Muscle layer of colon (tissue), 2 donors: ENCODE data around the gene CBX6.

Experiments used
- H3K27ac ChIP-seq: one replicate; pipeline ENCODE4 v1.7.0; 2013; ENCODE audit warnings: low read depth, mild to moderate bottlenecking, low read length, moderate library complexity
- H3K27me3 ChIP-seq, 2 donors: one replicate each; pipeline ENCODE4 v1.7.0; 2013; ENCODE audit warnings: low read length in 2 of 2, mild to moderate bottlenecking in 2 of 2; ENCODE audit not compliant: insufficient read depth in 2 of 2, control insufficient read depth in 1 of 2
- H3K36me3 ChIP-seq: one replicate; pipeline ENCODE4 v1.7.0; 2013; ENCODE audit warnings: mild to moderate bottlenecking, low read length; ENCODE audit not compliant: insufficient read depth
- H3K4me1 ChIP-seq: one replicate; pipeline ENCODE4 v1.7.0; 2013; ENCODE audit warnings: mild to moderate bottlenecking, low read length; ENCODE audit not compliant: insufficient read depth
- H3K4me3 ChIP-seq, 2 donors: one replicate each; pipeline ENCODE4 v1.7.0; 2013; ENCODE audit warnings: low read length in 2 of 2, low read depth in 1 of 2, mild to moderate bottlenecking in 1 of 2, moderate library complexity in 1 of 2
- H3K9ac ChIP-seq: one replicate; pipeline ENCODE4 v1.7.0; 2013; ENCODE audit warnings: low read length
- H3K9me3 ChIP-seq: one replicate; pipeline ENCODE4 v1.7.0; 2013; ENCODE audit warnings: mild to moderate bottlenecking, low read length
- donor health status: abdominal sarcoma.
- donor health status: Adenocarcinoma of cecum.

The CBX6 gene

GRCh38 chr22:38865201-38866023 is 6.6 kb downstream of the CBX6 start:
- H3K4me1 ChIP-seq = peaks cover 73% of the 10 kb centered on the region
- H3K27me3 ChIP-seq = no peaks in the 10 kb centered on the region
- peaks cover 34% of the 10 kb centered on the region for H3K36me3 ChIP-seq
- no peaks in the 10 kb centered on the region for H3K9me3 ChIP-seq
- no peak overlapping the region for H3K27ac ChIP-seq
- no peak overlapping the region for H3K9ac ChIP-seq
- no peak overlapping the region for H3K4me3 ChIP-seq

DNA sequence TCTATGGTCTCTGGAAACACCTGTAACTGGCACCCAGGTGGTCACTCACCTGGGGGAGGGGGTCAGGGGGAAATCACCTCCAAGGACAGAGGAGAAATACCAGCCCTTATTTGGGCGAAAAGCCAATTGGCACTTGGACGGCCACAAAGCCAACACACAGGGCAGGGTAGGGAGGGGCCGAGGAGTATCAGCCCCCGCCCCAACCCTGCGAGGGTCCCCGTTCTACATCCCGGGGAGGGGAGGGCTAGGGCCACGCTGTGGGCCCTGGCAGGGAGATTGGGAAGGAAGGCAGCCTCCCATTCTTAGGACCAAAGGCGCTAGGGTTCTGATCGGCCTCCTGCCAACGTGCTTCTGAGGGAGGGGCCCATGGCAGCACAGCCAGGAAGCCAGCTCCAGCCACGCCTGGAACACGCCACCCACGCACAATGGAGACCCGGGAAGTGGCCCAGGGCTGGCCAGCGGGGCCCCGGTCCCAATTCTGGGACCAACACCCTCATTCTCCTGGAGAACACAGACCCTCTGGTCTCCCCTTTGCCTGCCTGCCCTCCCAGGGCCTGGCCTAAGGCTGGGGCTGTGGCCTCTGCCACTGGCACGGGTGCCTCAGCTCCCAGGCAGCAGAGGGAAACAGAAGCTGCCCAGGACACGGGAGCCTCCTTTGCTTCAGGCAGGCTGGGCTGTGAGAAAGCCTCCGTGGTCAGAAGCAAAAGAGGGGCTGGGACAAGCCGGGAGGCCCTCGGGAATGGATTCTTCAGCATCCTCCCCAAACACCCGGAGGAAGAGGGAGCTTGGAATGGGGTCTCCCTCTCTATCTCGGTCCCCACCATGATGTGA is 7.4 kb downstream of the CBX6 start:
- Histone ChIP-seq H3K9me3 (no peaks in the 10 kb centered on the region), H3K27me3 (no peaks in the 10 kb centered on the region), H3K4me1 (peaks cover 65% of the 10 kb centered on the region), H3K27ac (peak overlapping the region; percentile 40), H3K4me3 (no peak overlapping the region), H3K9ac (no peak overlapping the region), H3K36me3 (peaks cover 30% of the 10 kb centered on the region)

- H3K36me3 ChIP-seq = peaks cover 28% of the 10 kb centered on the region
- H3K4me3 ChIP-seq = no peak overlapping the region
- H3K9me3 ChIP-seq = no peaks in the 10 kb centered on the region
- H3K9ac ChIP-seq = no peak overlapping the region
- H3K27ac ChIP-seq = peak overlapping the region; percentile 40
- H3K4me1 ChIP-seq = peaks cover 56% of the 10 kb centered on the region
- no peaks in the 10 kb centered on the region for H3K27me3 ChIP-seq
Observed at GRCh38 chr22:38863531-38864131, 8.4 kb downstream of the CBX6 start.

- Histone ChIP-seq H3K9ac (no peak overlapping the region), H3K4me3 (no peak overlapping the region), H3K4me1 (peaks cover 46% of the 10 kb centered on the region), H3K27me3 (no peaks in the 10 kb centered on the region), H3K27ac (peak overlapping the region; percentile 4), H3K9me3 (no peaks in the 10 kb centered on the region), H3K36me3 (peaks cover 18% of the 10 kb centered on the region)
Observed at GRCh38 chr22:38862375-38863329, 9.4 kb downstream of the CBX6 start.

DNA sequence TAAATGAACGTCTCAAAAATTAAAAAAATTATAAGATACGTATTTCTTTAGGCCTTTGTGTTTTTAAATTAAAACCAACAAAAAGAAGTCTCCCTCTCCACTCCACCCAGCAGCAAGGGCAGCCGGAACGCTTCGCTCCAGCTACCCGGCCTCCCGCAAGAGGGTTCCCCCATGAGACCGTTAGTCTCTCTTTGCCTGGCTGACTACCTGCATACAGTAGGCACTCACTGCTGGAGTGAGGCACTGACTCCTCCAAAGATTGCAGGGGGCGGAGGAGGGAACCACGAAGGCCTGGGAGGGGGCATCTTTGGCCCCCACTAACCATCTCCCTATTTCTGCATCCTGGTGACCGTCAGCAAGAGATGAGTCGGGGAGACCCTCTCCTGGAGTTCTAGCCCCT is 10.1 kb downstream of the CBX6 start:
- Histone ChIP-seq H3K27me3 (no peaks in the 10 kb centered on the region), H3K4me1 (peaks cover 45% of the 10 kb centered on the region), H3K9ac (no peak overlapping the region), H3K27ac (peak overlapping the region; percentile 53), H3K36me3 (peaks cover 13% of the 10 kb centered on the region), H3K4me3 (no peak overlapping the region), H3K9me3 (no peaks in the 10 kb centered on the region)

- no peak overlapping the region for H3K9ac ChIP-seq
- no peak overlapping the region for H3K27ac ChIP-seq
- peaks cover 45% of the 10 kb centered on the region for H3K4me1 ChIP-seq
Observed at GRCh38 chr22:38861170-38861876, 10.7 kb downstream of the CBX6 start.

DNA sequence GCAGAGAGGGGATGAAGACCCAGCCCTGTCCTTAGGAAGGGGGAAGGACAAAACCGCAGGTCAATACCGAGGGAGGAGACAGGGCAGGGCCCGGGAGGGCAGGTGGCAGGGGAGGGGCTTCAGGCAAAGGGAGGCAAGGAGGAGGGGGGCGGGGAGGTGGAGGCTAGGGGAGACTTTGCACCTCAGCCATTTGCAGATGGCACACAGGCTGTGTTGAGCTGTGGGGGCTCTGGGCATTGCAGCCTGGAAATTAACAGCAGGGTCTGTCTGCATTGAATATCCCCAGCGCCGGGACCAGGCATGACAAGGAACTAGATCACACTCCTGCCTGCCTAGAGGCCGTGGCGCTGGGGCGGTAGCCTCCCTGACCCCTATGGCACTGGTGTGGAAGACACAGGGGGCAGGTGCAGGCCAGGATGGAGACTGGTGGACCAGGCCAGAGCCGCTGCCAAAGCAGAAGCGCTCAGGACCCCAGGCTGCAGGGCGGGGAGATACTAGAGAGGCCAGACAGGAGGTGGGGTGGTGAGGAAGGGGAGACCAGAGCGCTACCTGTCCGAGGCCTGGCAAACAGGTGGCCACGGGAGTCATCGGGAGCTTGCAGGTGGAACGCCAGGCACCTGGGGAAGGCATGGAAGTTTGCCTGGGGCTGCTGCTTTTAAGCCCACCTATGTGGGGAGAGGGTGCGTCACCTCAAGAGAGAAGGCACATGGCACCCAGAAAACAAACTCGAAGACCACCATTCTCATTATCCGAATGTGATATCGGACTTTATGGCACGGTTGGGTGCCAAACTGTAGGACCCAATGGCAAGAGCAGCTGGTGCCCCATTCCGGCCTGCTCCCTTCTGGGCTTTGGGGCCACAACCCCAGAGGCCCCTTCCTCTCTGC is 11.5 kb downstream of the CBX6 start:
- Histone ChIP-seq H3K9ac (no peak overlapping the region), H3K4me1 (peaks cover 37% of the 10 kb centered on the region), H3K36me3 (peaks cover 6% of the 10 kb centered on the region), H3K4me3 (no peak overlapping the region), H3K27me3 (no peaks in the 10 kb centered on the region), H3K9me3 (no peaks in the 10 kb centered on the region), H3K27ac (no peak overlapping the region)

More at GRCh38 chr22:38861170-38861876, 10.7 kb downstream of the CBX6 start:
- Histone ChIP-seq H3K27me3 (no peaks in the 10 kb centered on the region), H3K36me3 (peaks cover 13% of the 10 kb centered on the region), H3K9me3 (no peaks in the 10 kb centered on the region), H3K4me3 (no peak overlapping the region)

DNA sequence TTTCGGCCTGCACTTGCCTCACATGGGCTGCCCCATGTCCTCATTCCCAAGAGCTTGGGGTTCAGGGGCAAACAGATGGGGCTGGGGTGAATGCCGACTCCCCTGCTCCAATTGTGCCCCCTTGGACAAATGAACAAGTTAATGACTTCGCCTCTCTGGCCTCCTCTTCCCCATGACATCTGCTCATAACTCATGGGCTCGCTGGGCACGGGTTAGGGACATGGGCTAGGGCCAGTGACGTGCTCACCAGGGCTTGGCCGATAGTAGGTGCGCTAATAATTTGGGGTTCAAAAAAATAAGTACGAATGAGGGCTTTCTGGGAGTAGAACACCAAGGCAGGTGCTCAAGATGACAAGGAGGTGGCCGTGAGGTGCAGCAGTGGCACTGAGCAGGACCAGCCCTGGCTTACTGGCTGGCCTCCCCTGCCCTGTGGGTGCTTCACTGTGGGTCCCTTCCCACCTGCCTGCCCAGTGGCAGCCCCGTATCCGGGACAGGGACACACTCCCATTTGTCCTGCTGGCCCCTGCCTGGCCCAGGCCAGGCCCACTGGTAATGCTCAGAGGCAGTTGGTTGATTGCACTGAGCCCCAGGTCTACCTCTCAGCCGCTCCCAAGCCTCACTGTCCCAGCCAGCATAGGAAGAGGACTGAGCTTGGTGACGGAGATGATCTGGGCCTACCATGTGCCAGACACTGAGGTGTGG is 12.3 kb downstream of the CBX6 start:
- Histone ChIP-seq H3K4me3 (no peak overlapping the region), H3K27me3 (no peaks in the 10 kb centered on the region), H3K36me3 (no peaks in the 10 kb centered on the region), H3K4me1 (peaks cover 29% of the 10 kb centered on the region), H3K27ac (no peak overlapping the region), H3K9ac (no peak overlapping the region), H3K9me3 (no peaks in the 10 kb centered on the region)

DNA sequence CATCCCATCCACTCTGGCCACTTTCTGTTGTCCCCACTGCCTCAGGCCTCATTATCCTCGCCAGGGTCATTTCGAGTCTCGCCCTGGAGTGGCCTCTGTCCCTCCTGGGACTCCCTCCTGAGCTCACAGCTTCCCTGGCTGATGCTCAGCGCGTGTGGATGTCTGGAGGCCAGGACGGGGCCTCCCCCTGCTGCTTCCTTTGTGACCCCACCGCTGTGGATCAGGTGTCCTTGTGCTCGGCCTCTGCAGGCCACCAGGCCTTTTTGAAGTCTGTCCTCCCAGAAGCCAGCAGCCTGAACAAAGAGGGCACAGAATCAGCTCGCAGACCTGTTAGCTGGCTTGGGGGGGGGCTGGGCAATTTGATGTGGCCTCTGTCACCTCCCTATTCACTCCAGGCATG is 13.5 kb downstream of the CBX6 start:
- Histone ChIP-seq H3K27me3 (no peaks in the 10 kb centered on the region), H3K9me3 (no peaks in the 10 kb centered on the region), H3K36me3 (no peaks in the 10 kb centered on the region), H3K27ac (no peak overlapping the region), H3K4me3 (no peak overlapping the region), H3K9ac (no peak overlapping the region), H3K4me1 (peaks cover 22% of the 10 kb centered on the region)
